Gastroesophageal sphincter (tissue), 3 donors: ENCODE measurements around the gene TUBE1.

Experiments used
- EP300 ChIP-seq: sonication (generic); formaldehyde crosslinking; IDR thresholded peaks from one replicate; pipeline ENCODE4 v1.6.1; 2017; ENCODE audit warnings: antibody characterized with exemption, mild to moderate bottlenecking
- POLR2A ChIP-seq, 2 donors: fragments of 450-650 bp; IDR thresholded peaks; one replicate each; pipeline ENCODE4 v1.6.1; 2017; ENCODE audit warnings: antibody characterized with exemption in 2 of 2, mild to moderate bottlenecking in 2 of 2, moderate library complexity in 1 of 2
- POLR2AphosphoS5 ChIP-seq: sonication (generic); formaldehyde crosslinking; IDR thresholded peaks from one replicate; pipeline ENCODE4 v1.6.1; 2017; ENCODE audit warnings: antibody characterized with exemption
- TF ChIP-seq, protein P1 (sequence below), 4 experiments: fragments of 200-600 bp in 2 of 4; fragments of 450-650 bp in 2 of 4; sonication (generic) in 1 of 4; IDR thresholded peaks; one replicate each; pipeline ENCODE4 v1.5.1; 2017 to 2019; ENCODE audit warnings: antibody characterized with exemption in 4 of 4, mild to moderate bottlenecking in 2 of 4, moderate library complexity in 2 of 4

- TF ChIP-seq POLR2A (IDR thresholded peaks at IDR 0.05) (no peak), POLR2AphosphoS5 (no peak), EP300 (no peak)
- TF ChIP-seq, protein P1, sequence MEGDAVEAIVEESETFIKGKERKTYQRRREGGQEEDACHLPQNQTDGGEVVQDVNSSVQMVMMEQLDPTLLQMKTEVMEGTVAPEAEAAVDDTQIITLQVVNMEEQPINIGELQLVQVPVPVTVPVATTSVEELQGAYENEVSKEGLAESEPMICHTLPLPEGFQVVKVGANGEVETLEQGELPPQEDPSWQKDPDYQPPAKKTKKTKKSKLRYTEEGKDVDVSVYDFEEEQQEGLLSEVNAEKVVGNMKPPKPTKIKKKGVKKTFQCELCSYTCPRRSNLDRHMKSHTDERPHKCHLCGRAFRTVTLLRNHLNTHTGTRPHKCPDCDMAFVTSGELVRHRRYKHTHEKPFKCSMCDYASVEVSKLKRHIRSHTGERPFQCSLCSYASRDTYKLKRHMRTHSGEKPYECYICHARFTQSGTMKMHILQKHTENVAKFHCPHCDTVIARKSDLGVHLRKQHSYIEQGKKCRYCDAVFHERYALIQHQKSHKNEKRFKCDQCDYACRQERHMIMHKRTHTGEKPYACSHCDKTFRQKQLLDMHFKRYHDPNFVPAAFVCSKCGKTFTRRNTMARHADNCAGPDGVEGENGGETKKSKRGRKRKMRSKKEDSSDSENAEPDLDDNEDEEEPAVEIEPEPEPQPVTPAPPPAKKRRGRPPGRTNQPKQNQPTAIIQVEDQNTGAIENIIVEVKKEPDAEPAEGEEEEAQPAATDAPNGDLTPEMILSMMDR (IDR thresholded peaks at IDR 0.05): no peak
Measured at GRCh38 chr6:112117554-112117953, 30.3 kb upstream of the TUBE1 start.
